DMS114 treated with DMSO at 0.1 percent for 48 hours (cell line): Measurements from ENCODE around the gene RNF20.
"Not testable (repeated sequence)": the region's sequence is repeated elsewhere in the genome, so short reads cannot be mapped to it uniquely, and the experiment has no call there.

Experiments
- DNase-seq: peaks from one replicate; lab custom pipeline; 2025; ENCODE audit not compliant: unreplicated experiment; lab: John Stamatoyannopoulos, UW

RNF20 gene

GRCh38 chr9:101533334-101534204, at the start of gene RNF20:
Gene RNF20, plus strand, starts transcription at chr9:101533853. Its CDS starts 1,571 bp downstream, at chr9:101535424.
- peak; percentile 92 for DNase-seq

GRCh38 chr9:101484046-101484445, 49.6 kb upstream of the RNF20 start:
- no peak for DNase-seq

DNA sequence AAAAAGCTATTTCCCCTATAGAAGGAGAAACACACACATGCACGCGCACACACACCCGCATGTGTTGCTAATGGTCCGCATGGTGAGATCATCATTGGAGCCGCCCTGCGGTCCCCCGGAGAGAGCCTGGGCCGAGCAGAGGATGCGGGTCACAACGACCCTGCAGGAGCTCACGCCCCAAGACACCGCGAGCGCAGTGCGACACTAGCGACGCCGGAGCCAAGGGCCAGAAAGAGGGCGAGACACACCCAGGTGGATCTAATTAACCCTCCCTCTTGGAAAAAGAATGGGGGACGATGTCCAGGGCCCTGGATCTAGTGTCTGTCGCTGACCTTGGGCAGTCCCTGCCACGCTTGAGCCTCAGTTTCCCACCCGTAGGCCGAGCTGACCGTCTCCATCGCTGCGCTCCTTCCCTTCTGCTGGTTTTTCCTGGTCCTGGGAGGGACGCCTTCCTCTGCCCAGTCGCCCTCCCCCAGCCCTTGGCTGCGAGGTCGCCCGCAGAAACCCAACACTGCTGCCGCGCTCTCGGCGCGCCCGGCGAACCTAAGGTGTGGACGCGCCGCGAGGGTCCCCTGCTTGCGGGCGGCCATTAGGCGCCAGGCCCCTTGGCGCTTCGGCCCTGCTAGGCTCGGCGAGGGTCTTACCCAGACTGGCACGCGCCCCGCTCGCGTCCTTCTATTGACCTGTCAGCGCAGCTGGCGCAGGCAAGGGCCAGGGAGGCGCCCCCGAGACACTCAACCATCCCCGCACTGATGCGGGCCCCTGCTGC, 47.5 kb upstream of the RNF20 start:
- no peak for DNase-seq

- DNase-seq, result peak; percentile 27
Observed at GRCh38 chr9:101486693-101487442, 46.8 kb upstream of the RNF20 start.

DNA sequence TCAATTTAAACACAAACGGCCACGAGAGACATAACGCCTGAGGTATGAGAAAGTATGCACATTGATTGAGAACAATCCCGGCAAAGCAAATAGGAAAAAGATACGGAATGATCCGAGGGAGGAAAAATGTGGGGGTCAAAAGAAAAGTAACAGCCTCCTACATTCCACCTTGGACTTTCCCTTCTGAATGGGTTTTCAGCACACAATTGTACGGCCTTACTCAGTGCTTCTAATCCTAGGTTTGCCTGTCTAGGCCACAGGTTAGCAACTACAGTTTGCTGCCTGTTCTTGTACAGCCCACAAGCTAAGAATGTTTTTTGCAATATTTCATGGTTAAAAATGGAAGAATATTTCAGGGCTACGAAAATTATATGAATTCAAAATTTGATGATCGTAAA, 46.2 kb upstream of the RNF20 start:
- DNase-seq, result no peak

DNA sequence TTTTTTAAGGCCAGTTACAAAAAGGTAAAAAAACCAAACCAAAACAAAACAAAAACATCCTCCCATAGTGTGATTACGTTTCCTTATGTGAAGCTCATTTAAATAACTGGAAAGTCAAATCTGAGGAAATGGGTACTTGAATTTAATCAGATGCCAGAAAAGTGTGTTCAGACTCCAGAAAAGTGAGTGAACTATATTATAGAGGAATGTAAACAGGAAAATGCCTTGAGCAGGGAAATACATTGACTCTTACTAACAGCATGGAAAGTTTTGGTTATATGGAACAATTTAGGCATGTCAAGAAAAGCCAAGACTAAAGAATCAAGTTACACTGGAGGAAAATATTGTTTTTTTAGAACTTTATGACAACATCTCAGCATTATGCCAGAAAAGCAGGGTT, 37.8 kb upstream of the RNF20 start:
- peak; percentile 8 for DNase-seq

- no peak for DNase-seq
Observed at GRCh38 chr9:101498323-101498722, 35.3 kb upstream of the RNF20 start.

DNA sequence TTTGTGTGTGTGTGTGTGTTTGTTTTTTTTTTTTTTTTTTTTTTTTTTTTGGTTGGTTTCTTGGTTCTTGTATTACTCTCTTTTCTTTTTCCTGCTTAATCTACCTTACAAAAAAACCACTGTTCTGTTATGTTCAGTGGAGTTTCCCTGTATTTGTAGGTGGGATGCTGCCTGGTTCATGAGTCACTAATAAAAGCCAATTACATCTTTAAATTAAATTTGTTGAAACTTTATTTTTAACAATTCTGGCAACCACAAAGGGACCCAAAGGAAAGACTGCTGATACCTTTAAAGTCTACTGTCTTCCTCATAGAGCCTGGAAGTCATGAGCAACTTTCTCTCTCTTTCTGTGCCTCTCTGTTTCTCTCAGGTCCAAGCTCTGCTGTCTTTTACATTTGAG, 29.5 kb upstream of the RNF20 start:
- DNase-seq, result no peak

DNA sequence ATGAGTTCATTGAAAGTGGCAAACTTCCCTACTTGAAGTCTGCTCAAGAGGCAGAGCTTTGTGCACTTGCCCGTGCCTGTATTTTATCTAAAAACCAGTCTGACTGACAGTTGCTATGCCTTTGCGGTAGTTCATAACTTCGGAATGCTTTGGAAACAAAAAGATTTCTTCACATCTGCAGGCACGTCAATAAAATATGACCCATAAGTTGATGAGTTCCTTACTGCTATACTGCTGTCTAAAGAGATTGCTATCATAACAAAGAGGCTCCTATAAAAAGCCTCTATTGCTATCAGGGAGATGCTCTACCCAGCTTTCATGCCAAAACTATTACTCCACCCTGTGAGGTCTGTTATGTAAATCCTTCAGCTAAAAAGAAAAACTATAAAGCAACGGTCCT, 25.4 kb upstream of the RNF20 start:
- no peak for DNase-seq

GRCh38 chr9:101509572-101509971, 24.1 kb upstream of the RNF20 start:
- no peak for DNase-seq

GRCh38 chr9:101510459-101510858, 23.2 kb upstream of the RNF20 start:
- no peak for DNase-seq

DNA sequence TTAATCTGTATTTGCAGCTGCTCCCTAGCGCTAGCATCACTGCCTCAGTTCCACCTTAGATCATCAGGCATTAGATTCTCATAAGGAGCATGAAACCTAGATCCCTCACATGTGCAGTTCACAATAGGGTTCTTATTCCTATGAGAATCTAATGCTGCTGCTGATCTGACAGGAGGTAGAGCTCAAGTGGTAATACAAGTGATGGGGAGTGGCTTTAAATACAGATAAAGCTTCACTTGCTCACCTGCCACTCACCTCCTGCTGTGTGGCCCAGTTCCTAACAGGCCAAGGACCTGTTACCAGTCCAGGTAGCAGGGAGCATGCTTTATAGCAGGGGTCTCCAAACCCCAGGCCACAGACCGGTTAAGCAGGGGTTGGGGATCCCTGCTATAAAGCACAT, 22.6 kb upstream of the RNF20 start:
- no peak for DNase-seq

DNA sequence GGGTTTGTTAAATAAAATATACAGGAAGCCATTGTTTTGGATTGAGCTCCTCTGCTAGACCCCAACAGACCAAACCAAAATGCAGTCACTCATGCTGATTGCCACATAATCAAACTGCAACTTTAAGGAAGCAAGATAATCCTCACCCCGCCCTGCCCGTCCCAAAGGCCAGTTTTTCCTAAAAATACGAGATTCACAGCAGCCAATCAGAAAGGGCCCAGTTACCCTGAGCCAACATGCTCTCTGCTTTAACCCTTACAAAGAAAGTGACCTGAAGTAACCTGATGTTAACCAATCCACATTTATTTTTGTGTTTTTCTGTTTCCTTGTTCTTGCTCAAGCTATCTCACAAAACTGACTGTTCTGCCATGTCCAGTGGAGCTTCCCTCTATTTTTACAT, 21.5 kb upstream of the RNF20 start:
- DNase-seq, result no peak

DNA sequence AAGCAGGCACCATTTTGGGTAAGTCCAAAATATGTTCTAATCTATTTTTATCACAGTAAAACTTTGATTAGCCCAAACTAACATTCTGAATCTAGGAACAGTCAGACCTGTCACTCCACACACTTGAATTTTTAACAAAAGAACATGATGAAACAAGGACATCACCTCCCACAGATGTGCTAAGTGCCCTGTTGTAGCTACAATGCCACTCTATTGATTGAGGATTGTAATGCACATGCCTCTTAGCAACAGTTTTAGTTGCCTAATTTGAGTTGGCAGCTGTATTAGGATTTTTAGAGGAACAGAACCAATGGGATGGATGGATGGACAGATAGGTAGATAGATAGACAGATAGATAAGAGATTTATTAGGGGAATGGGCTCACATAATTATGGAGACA, 20.3 kb upstream of the RNF20 start:
- DNase-seq, result no peak

GRCh38 chr9:101514071-101514470, 19.6 kb upstream of the RNF20 start:
- no peak for DNase-seq

GRCh38 chr9:101516655-101517054, 17.0 kb upstream of the RNF20 start:
- no peak for DNase-seq

- not testable (repeated sequence) for DNase-seq
Observed at GRCh38 chr9:101518489-101518888, 15.2 kb upstream of the RNF20 start.

GRCh38 chr9:101524371-101524770, 9.3 kb upstream of the RNF20 start:
- DNase-seq, result no peak

- no peak for DNase-seq
Observed at GRCh38 chr9:101527066-101527465, 6.6 kb upstream of the RNF20 start.

GRCh38 chr9:101528015-101528414, 5.6 kb upstream of the RNF20 start:
- no peak for DNase-seq

- DNase-seq, result peak; percentile 21
Observed at GRCh38 chr9:101530076-101530711, 3.5 kb upstream of the RNF20 start.
